NCI-H1105 (cell line): Measurements from ENCODE around the gene WDR91.
A peak's percentile ranks its signal among the peaks of the same experiment; 100 is the strongest.
"Not testable (repeated sequence)": the region's sequence is repeated elsewhere in the genome, so short reads cannot be mapped to it uniquely, and the experiment has no call there.

Experiments
- DNase-seq: peaks from one replicate; lab custom pipeline; 2025; lab: John Stamatoyannopoulos, UW

Gene WDR91

DNA sequence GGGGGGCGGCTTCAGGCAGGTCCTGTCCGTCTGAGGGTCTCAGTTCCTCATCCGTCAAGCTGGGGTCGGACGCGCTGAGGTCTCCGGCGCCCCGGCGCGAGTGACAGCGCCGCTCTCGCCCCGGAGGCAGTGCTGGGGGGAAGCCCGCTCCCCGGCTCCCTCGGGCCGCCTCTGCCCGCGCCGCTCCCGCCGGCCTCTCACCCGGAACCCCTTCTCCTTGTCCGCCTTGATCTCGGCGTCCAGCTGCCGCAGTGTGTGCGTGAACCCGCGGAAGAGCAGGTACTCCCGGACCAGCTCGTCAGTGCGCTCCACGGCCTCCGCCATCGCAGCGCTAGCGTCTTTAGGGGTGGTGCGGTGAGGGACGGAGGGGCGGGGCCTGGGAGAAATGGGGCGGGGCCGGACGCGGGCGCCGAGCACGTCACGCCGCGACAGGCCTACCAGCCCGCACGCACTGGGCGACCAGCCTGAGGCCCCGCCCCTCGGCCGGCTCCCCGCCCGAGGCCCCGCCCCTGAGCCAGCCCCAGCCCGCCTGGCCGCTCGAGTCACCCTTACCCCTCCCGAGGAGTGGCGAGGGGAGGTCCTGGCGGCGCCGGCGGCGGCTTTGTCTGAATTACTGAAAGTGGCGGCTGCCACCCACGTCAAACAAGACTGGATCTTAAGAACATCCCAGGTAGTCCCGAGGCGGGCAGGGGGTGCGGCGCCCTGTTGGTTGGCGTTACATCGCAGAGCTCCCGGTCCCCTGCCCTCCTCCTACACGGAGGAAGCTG, at the start of gene WDR91:
WDR91 (minus strand) TSS at position 348 of the 767 bp plus-strand sequence; CDS start at position 324, 24 bp downstream.
- peak; percentile 90 for DNase-seq

GRCh38 chr7:135260470-135260869, 49.1 kb upstream of the WDR91 start:
- no peak for DNase-seq

- DNase-seq: no peak
Measured at GRCh38 chr7:135259702-135260101, 48.4 kb upstream of the WDR91 start.

DNA sequence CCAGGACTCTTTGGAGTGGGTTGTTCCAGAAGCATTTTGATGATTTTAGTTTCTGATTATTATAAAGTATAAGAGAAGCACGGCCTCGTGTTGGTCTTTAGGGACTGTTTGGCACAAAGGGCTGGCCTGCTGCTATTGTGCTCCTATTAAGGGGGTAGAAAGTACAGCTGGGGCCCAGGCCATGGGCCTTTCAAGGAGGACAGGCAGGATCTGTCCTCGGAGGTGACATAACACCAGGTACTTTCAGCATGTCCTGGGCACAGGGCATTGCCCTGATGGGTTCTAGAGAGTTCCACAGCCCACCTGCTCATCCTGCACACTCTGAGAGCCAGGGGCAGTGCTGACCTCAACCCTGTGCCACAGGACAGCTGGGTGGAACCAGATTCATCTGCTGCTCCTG, 47.3 kb upstream of the WDR91 start:
- DNase-seq: no peak

DNA sequence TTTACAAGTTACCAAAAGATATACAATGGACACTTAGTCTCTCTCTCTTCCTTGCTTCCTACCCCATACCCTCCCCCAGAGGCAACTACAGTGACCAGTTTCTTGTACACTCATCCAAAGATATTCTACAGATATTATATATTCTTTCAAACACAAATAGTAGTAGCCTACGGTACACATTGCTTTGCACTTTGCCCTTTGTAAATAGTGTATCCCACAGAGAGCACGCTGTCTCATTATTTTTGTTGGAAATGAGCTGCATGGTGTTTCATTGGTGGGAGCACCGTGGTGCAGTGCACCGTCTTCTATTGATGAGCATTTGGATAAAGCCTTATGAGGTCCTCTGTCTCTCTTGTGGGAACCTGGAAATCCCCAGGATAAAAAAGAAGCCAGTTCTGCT, 46.5 kb upstream of the WDR91 start:
- no peak for DNase-seq

DNA sequence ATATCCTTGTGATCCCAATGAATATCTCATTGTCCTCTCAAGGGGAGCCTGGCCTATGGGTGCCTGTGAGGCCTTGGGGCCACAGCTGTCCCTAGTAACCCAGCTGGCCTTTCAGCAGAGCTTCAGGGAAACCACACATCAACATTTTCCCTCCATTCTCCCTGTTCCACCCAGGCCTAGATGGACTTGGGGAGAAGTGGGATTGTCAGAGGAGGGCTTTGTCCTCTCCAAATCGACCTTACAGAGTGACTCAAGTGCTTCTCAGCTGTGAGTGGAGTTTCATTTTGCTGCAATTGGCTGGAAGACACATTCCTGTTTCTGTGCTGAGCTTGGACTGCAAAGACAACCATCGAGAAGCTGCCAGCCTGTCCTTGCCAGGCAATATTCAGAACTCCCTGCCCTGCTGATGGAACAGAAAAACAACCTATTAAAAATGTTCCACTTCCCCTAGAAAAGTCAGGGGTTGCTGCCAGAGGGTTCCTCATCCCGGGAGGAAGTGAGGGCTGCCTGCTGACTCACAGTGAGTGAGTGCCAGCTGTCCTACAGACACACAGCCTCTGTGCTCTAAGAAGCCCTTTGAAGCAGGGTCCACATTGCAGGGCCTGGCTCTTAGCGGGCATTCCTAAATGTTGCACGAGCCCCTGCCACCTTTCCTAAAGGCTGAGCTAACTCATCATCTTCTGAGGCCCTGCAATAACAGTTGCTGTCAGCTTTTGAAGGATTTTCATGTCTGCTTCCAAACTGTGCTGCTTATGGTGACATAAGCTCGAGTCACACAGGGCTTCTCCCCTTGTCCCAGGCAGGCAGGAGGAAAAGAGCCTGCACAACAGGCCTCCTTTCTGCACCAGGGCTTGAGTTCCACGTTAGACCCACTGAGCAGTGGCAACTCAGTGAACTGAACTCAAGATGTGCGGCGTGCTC, 42.8 kb upstream of the WDR91 start:
- DNase-seq: no peak

DNA sequence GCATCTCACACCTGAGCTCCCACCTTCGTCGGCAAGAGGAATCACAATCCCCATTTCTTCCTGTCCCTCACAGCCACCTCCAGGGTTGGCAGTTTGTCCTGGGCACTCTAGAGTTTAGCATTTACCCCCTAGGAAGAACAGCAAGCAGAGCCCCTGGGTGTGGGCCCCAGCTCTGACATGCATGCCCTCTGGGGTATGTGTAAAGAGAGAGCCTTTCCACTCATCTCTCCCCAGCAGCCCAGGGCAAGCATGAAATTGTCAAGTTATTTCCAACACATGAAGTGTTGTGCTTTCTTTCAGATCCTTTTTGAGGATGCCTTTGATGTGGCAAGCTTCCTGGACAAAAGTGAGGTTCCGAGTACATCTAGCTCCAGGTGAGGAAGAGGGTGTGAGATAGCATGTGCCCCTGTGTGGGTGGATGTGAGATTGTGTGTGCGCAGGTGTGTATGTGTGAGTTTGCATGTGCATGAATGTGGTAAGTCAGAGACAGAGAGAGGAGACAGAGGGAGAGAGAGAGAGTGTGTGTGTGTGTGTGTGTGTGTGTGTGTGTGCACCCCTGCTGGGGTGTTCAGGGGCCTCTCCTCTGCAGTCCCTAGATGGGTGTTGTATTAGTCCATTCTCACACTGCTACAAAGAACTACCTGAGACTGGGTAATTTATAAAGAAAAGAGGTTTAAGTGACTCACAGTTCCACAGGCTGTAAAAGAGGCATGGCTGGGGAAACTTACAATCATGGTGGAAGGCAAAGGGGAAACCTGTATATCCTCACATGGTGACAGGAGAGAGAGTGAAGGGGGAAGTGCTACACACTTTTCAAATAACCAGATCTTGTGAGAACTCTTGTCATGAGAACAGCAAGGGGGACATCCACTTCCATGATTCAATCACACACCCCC, 40.4 kb upstream of the WDR91 start:
- no peak for DNase-seq

DNA sequence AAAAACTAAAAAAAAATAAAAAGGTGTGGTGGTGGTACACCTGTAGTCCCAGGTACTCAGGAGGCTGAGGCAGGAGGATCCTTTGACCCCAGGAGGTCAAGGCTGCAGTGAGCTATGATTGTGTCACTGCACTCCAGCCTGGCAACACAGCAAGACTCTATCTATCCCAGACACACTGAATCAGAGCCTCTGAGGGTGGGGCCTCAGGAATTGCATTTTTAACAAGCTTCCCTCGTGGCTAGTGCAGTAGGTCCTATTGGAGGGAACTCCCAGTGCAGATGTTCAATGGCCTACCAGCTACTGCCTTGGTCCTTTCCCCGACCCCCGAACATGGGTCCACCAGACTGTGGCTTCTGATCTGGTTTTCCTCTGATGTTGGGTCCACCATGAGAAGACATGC, 37.2 kb upstream of the WDR91 start:
- DNase-seq: no peak

DNA sequence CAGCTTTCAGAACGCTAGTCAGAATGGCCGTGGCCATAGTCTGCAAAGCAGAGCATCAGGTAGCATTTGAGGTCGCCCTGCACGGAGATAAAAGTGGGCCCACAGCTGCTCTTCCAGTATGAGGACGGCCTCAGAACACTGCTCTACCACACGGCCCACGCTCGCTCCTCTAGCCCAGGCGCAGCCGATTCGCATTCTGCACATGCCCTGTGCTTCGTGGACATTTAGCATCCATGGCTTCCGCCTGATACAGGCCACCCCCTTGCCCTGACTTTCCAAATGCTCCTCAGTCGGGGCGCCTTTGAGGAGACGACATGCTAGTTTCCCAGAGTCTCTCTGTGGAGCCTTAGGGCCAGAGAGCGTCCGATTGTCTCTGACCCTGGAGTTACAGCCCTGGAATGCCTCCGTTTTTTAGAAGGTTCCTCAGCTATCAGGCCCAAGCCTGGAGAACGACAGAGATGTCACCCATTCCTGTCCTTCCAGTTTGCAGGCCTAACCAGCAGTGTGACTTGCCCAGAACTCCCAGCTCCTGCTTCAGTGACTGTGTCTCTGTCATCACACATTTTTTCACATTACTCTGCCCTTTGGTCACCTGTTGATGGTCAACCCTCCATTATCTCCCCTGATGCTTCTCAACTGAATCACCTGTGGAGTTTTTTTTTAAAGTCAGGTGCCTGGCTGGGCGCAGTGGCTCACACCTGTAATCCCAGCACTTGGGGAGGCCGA, 36.6 kb upstream of the WDR91 start:
- DNase-seq: no peak

DNA sequence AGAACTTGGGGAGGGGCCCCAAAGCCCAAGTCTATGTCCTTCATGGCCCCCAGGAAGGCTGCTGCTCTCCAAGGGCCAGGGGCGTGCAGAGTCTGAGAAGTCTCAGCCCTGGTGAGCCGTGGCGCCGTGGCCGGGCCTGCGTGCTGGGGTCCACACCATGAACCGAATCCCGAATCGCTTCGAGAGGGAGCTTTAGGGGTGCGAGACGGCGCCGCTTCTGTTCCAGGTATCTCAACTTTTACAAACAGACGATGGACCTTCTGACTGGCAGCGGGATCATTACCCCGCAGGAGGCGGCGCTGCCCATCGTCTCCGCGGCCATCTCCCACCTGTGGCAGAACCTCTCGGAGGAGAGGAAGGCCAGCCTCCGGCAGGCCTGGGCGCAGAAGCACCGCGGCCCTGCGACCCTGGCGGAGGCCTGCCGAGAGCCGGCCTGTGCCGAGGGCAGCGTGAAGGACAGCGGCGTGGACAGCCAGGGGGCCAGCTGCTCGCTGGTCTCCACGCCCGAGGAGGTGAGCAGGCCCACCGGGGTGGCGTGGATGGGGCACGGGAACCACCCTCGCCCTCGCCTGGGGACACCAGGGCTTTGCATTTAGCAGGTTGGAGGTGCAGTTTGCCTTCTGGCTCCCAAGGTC, 35.0 kb upstream of the WDR91 start:
- DNase-seq: no peak

DNA sequence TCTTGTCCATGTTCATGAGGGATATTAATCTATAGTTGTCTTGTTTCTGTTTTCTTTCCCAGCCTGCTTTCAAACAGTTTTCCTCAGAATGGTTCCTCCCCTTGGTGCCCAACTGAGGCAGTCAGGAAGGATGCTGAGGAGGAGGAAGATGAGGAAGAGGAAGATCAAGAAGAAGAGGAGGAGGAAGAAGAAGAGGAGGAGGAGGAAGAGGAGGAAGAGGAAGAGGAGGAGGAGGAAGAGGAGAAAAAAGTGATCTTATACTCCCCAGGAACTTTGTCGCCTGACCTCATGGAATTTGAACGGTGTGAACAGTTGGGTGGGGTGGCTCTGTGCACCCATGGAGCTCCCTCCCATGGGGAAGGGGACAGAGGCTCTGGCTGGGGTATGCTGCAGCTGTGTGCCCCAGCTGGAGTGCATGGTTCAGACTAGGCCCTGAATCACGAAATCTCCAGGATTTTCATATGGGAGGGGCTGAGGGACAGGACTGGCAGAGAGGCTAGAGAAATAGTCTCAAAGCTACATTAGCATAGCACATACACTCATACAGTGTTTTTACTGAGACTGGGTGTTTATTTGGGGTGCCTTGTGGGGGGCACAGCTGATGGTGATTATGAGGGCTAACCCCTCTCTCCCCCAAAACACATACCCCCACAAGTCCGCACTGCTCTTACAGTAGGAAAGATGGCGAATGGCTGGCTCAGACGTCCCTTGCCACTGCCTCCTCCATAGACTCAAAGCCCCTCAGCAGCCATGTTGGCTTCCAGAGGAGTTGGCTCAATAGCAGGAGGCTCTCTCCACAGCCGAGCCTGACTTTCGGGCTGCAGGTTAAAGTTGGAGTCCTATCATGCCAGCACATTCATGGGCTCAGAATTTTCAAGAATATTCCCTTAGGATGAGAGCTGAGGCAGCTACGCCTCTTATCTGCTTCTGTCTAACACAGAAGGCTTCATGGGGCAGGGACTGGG, 34.2 kb upstream of the WDR91 start:
- DNase-seq: no peak

DNA sequence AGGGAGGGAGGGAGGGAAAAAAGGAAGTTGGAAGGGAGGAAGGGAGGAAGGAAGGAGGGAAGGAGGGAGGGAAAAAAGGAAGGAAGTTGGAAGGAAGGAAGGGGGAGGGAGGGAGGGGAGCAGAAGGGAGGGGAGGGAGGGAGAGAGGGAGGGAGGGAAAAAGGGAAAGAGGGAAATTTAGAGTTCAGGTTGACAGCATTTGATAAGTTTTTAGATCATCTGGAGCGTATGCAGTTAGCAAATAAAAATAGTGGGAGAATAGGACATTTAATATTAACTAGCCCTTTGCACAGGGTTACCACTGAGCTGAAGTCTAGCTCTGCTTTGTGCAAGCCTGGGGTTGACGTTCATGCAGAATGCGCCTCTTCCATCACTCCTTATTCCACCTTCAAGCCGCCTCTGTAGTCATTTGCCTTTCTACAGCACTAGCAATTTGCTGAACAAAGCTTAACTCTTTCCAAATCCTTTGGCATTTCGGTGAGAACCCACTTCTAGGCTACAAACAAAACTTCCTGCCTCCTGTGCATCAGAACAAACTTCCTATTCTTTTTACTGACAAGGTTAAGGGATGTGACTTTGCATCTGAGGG, 30.9 kb upstream of the WDR91 start:
- no peak for DNase-seq

DNA sequence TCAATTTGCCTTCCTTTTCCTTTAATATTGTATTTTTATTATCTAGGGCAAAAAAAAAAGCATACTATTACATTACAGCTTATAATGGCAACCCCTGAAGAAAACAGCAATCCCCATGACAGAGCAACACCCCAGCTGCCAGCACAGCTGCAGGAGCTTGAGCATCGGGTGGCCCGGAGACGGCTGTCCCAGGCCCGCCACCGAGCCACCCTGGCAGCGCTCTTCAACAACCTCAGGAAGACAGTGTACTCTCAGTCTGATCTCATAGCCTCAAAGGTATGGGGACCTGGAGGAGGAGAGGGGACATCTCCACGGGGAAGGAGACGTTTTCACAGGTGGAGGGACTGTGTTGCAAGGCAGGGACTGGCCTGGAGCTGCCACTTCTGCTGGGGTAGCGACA, 29.1 kb upstream of the WDR91 start:
- DNase-seq: no peak

DNA sequence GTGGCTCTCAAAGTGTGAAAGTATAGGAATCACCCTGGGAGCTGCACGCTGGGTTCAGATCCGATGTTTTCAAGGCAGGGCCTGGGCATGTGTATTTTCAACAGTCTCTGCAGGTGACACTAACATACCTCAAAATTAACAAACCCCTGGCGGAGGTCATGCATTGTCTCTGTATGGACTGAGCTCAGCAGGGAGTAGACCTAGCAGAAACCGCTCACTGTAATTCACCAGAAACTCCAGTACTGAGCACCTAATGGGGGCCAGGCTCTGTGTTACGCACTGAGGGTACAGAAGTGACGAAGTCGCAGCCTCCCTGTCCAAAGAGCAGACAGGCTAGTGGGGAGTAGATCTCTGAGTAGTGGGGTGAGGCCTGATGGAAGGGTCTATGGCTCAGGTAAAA, 27.9 kb upstream of the WDR91 start:
- DNase-seq: no peak

DNA sequence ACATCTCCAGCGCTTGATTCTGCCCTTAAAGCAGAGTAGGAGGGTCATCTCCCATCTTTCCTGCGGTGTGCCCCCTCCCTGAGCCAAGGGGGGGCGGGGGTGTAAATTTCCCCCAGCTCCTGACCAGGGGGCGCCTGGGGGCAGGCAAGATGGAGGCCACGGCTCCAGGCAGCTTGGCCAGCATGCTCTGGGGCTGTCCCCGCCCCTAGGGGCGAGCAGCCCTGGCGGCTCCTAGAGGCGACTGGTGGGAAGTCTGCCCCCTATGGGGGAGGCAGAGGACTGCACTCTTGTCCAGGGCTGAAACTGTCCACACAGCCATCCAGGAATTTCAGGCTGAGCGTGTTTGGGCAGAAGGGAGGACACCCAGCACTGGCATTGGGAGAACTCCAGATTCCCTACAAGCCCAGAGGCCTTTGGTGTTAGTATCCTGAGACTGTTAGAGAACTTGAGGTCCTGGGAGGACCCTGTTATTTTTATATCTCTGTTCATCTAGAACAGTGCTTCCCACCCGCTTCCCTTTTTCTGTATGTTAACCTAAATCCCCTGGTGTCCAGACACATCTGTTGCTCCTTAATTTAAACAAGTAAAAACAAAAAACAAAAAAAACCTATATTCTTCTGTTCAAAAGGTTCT, 26.9 kb upstream of the WDR91 start:
- DNase-seq: no peak

GRCh38 chr7:135236727-135237126, 25.4 kb upstream of the WDR91 start:
- no peak for DNase-seq

- DNase-seq: no peak
Measured at GRCh38 chr7:135235841-135236240, 24.5 kb upstream of the WDR91 start.

GRCh38 chr7:135234727-135235126, 23.4 kb upstream of the WDR91 start:
- DNase-seq: no peak

- not testable (repeated sequence) for DNase-seq
Measured at GRCh38 chr7:135234095-135234494, 22.8 kb upstream of the WDR91 start.
